ENCODE results near the gene UHRF1.
A peak's percentile ranks its signal among the peaks of the same experiment; 100 is the strongest.
"Not testable (repeated sequence)": the region's sequence is repeated elsewhere in the genome, so short reads cannot be mapped to it uniquely, and the experiment has no call there.

Gene UHRF1

DNA sequence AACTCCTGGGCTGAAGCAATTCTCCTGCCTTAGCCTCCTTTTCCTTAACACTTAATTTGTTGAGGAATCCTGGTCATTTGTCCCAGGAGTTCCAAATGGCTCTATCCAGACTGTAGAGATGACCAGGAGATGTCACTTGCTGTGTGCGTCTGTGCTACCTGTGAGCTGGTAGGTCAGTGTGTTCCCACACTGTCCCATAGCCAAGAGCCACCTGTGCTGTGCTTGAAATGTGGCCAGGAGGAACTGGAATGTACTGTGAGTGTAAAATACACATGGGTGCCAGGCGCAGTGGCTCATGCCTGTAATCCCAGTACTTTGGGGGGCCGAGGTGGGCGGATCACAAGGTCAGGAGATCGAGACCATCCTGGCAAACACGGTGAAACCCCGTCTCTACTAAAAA is 30.2 kb downstream of the UHRF1 start:
- DNase-seq: no peak

DNA sequence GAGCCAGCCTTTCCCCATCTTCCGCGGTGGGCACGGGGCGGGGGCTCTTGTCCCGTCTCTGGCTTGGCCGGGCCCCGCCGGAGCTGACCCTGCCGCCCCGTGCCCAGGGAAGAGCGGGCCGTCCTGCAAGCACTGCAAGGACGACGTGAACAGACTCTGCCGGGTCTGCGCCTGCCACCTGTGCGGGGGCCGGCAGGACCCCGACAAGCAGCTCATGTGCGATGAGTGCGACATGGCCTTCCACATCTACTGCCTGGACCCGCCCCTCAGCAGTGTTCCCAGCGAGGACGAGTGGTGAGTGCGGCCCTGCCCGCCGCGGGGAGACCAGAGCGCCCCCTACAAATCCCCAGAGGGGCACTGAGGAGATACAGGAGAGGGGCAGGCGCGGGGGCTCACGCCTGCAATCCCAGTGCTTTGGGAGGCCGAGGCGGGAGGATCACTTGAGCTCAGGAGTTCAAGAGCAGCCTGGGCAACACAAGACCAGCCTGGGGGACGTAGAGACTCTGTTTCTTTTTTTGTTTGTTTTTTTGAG is 32.4 kb downstream of the UHRF1 start:
- not testable (repeated sequence) for DNase-seq

DNA sequence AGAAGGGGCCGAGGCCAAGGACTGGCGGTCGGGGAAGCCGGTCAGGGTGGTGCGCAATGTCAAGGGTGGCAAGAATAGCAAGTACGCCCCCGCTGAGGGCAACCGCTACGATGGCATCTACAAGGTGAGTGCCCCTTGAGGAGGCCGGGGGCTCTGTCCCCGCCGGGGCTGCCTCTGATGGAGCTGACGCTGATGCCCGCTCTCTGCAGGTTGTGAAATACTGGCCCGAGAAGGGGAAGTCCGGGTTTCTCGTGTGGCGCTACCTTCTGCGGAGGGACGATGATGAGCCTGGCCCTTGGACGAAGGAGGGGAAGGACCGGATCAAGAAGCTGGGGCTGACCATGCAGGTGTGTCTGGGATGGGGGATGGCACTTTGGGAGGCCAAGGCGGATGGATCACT is 41.3 kb downstream of the UHRF1 start:
- DNase-seq: not testable (repeated sequence)

DNA sequence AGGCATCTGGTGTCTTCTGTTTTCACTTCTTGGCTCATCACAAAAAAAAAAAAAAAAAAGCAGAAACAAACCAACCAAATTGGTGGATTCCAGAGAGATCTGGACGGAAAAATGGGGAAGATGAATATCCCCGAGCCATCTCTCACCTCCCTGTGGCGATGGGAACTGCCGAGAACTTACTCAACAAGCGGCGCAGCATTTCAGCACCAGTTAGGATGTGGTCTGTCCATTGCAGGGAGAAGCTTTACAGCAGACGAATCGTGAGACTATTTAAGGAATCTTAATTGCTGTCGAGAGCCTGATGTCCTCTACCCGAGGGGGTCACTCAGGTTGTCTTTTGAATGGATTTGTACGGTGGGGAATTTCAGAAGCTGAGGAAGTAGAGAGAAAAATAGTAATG is 42.4 kb downstream of the UHRF1 start:
- no peak for DNase-seq

DNA sequence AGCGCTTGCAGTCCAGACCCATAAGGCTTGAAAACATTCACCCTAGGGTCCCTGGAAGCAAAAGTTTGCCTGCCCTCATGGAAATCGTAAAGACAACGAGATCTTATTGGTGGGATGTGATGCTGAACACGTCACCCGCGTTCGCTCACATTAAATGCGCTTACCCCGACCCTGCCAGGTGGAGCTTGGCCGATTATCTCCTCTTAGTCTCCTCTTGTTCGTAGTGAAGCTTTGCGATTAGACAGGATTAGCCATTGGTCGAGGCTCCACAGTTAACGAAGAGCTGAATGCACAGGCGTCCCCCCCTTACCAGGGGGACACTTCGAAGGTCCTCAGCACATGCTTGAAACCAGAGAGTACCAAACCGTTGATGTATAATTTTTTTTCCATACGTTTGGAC is 43.6 kb downstream of the UHRF1 start:
- no peak for DNase-seq

DNA sequence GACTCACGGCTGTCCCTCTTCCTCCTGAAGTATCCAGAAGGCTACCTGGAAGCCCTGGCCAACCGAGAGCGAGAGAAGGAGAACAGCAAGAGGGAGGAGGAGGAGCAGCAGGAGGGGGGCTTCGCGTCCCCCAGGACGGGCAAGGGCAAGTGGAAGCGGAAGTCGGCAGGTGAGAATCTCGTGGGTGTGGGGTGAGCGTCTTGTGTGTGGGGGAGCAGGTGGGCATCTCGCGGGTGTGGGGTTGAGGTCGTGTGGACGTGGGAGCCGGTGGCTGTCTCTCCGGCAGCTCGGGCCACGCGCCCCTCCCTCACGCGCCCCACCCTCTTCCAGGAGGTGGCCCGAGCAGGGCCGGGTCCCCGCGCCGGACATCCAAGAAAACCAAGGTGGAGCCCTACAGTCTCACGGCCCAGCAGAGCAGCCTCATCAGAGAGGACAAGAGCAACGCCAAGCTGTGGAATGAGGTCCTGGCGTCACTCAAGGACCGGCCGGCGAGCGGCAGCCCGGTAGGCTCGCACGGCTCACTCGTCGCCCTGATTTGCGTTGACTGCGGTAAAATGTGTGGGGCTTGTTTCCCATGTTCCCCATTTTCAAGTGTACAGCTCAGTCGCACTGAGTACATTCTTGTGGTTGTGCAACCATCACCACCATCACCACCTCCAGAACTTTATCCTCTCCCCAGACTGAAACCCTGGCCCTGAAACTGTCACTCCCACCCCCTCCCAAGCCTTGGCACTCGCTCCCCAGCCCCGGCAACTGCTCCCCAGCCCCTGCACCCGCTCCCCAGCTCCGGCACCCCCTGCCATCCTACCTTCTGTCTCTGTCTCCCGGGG is 45.2 kb downstream of the UHRF1 start:
- DNase-seq: not testable (repeated sequence)

DNA sequence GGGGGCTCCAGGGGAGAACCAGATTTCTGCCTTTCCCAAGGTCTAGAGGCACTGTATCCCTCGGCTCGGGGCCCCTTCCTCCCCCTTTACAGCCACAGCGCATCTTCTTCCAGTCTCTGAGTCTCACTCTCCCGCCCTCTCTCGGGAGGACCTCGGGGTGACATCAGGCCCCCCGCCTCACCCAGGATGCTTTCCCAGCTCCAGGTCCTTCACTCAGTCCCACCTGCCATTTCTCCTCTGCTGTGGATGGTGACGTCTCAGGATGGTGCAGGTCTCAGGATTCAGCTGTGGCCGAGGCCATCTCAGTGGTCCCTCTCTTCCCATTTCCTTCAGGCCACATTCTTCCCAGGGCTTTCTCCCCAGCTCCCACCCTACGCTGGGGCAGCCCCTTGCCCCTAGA is 46.0 kb downstream of the UHRF1 start:
- DNase-seq: no peak

DNA sequence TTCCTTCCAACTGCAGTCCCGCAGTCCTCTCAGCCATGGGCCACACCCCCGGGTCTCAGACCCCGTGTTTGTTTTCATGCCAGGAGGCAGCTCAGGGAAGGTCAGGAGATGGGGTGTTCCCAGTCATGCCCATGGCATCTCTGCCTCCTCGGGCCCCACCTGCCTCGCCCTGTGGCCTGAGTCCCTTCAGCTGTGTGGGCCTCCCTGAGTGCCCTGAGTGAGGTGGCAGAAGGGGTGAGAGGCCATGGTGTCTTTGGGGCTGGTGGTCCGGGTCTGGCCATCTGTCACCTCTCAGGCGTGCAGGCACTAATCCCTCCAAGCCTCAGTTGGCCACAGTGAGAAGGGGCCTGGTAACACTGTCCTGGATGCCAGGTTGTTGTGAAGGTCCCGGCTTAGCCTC is 48.7 kb downstream of the UHRF1 start:
- DNase-seq: no peak

DNA sequence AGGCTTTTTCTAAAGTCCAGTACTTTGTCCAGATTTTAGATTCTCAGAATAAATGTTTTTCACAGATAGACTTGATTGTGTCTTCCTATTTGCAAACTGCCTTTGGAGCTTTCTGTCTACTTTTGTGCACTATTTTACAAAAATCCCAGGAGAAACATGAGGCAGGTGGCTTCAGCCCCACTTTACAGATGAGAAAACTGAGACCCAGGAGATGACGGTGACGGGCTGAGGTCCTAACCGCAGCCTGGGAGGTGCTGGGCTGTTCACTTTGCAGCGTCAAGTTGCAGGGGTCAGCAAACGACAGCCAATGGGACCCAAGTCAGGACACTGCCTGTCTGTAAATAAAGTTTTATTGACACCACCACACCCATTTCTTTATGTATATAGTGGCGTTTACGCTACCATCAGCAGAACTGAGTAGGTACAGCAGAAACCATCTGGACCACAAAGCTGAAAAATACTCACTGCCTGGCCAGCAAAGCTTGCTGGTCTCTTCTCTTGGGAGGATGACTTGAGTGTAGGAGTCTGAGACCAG is 52.9 kb downstream of the UHRF1 start:
- no peak for DNase-seq

DNA sequence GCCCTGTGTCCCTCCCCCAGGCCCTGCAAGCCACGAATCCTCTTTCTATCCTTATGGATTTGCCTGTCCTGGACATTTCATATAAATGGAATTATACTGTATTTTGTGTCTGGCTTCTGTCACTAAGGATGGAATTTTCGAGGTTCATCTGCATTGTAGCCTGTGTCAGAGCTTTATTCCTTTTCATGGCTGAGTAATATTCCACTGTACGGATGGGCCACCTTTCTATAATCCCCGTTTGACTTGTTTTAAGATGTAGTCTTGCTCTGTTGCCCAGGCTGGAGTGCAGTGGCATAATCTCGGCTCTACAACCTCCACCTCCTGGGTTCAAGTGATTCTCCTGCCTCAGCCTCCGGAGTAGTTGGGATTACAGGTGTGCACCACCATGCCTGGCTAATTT is 55.8 kb downstream of the UHRF1 start:
- DNase-seq: no peak

DNA sequence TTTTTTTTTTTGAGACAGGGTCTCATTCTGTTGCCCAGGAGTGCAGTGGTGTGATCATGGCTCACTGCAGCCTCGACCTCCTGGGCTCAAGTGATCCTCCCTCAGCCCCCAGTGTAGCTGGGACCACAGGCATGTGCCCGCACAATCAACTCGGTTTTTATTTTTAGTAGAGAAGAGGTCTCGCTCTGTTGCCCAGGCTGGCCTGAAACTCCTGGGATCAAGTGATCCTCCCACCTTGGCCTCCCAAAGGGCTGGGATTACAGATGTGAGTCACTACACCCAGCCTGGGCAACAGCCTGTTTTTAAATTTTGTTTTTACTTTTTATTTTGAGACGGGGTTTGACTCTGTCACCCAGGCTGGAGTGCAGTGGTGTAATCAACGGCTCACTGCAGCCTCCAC is 57.3 kb downstream of the UHRF1 start:
- no peak for DNase-seq

DNA sequence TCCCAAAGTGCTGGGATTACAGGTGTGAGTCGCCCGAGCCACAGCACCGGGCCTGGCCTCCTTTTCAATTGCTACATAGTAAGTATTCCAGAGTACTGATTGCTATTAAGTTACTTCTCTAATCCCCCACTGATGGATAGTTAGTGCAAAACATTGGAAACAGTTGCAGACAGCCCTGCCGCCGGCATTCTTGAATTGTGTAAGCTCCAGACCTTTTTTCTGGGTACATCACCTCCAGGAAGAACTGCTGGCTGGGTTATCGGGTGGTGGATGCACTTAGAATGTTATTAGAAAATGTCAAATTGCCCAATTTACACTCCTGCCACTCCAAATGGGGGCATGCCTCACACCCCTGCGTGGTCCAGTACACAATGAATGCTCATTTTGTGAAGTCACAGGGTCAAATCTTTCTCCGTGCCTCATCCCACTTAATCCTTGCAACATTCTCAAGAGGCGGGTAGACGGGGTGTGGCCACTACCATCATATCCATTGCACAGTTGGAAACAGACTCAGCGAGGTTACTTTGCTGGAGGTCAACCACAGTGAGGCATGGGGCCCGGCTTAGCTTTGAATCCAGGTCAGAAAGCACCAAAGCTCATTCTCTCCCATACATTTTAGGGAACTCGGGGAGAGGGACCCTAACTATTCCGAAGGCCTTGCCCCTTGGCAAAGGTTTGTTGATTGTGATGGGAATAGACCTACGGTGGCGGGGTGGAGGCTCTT is 58.6 kb downstream of the UHRF1 start:
- DNase-seq: no peak

DNA sequence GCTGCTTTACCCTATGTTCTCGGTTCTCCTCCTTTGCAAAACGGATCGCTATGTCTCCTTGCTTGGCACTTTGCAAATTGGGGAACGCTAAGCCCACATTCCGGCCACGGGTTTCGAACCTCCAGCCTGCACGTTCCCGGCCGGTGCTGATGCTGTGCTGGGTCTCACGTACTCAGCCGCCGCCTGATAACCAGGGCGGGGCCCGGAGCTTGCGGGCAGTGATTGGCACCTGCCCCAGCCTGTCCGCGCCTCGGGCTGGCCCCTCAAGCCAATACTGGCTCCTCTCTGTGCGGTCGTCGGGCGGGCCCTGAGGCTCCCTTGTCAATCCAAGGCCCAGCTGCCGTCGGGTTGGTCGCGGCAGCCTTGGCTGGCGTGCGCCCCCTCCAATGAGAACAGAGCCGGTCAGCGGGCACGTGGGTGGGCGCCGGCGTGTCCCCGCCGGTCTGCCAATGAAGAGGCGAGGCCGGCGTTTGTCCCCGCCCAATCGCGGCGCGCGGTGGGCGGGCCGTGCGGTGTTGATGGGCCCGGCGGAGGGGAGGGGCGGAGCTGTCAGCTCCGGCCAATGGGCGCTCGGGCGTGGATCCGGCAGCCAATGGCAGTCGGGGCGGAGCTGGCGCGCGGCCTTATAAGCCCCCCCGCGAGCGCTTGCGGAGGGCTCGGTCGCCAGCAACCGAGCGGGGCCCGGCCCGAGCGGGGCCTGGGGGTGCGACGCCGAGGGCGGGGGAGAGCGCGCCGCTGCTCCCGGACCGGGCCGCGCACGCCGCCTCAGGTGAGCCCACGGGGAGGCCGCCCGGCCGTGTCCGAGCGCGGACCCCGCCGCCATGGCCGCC is 59.4 kb downstream of the UHRF1 start, which contains the start of gene KDM4B:
KDM4B (plus strand) TSS at position 652 of the 830 bp plus-strand sequence. CDS start 63,778 bp downstream, outside the sequence.
- DNase-seq: peak; percentile 99

DNA sequence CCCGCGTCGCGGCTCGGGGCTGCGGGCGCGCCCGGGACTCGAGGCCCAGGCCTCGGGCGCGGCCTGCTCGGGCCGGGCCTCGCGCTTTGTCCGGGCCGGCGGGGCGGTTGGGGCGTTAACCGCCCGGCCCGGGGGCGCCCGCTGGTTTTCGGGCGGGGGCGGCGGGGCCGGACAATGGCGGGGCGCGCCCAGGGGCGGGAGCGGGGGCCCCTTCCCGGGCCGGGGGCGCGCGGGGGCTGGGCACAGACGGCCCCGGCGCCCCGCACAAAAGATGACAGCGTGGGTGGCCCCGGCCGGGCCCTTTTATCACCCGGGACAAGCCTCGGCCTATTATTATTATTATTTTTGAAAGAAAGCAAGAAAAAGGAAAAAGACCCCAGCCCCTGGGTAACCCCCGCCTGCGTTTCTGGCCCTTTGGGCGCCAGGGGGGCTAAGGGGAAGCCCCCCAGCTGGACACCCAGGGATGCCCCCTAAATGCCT is 60.0 kb downstream of the UHRF1 start:
- DNase-seq: no peak

DNA sequence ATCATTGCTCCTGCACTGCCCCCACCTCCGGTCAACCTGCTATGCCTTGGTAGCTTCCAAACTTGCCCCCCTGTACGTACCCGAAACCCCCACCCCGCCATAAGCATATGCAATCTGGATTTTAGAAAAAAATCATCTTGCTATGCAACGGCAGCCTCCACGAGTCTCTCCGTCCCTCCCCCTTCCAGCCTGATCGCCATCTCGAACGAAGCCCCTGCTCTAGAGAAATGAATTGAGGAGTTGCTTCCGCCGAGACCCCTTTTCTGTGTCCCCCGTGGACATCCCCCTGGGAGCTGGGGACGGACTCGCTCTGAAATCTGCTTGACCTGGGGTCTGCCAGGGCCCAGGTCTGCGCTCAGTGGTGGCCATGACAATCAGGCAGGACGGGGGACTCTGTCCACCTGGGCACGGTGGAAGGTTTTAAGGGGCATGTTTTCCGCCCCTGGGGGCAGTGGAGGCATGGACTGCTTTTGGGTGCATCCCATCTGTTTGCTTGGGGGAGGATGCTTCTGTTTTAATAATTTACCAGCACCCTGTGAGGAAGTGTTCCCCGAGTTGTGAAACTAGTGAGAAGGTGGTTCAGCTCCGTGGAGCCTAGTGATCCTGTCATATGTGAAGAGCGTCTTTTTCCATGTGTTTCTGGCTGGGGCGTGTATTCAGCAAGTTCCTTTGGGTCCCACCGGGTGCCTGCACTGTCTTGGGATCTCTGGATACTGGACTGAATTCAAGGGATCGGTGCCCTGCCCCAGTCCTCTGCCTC is 60.7 kb downstream of the UHRF1 start:
- DNase-seq: peak; percentile 28

DNA sequence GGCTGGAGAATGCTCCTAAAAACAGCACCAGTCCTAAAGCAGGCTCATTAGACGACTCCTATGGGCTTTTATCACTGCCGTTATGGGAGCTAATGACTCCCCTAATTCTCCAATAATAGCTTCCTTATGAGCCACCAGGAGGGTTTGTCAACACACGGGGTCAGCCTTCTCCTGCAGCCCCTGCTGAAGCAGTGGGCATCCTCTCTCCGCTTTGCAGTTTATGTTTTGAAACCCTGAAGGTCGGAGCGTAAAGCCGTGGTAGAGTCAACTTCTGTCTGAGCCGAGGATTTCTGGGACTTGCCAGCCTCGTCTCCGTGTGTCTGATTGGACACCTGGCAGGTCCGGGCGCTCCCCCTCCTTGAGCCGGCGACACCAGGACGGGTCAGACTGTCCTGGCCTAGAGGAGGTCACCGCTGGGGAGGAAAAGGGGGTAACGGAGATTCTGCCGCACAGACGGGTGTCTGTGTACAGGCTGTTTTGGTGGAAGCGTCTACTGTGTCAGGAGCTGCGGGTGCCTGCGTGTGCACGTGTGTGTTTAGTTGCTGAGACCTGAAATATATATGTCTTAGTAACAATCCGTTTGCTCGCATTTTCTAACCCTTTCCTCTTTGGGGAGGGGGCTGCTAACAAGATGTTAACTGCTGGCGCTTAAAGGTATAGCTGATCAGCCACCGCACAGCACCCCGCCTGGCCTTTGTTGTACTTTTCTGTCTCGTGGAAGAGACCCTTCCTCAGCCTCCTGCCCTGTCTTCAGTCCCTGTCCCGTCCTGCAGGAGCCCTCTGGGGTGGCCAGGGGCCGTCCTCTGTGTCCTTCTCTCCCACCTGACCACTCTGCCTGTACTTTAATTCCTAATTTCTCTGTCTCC is 61.5 kb downstream of the UHRF1 start:
- no peak for DNase-seq

DNA sequence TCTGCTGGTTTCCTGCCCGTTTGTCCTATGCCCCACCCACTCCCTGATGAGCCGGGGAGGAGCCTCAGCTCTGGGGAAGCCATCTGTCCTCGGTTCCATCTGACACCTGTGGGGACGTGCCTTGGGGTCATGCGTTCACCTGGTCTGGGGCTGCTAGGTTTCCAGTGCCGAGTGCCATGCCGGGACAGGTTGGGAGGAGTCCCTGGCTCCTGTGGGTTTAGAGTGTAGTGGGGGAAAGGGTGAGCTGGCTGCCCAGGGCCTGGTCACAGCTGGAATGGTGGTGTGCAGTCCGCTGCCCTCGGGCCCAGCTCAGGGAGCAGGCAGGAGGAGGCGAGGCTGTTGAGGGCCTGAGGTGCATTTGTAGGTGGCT is 62.1 kb downstream of the UHRF1 start:
- DNase-seq: peak; percentile 30

DNA sequence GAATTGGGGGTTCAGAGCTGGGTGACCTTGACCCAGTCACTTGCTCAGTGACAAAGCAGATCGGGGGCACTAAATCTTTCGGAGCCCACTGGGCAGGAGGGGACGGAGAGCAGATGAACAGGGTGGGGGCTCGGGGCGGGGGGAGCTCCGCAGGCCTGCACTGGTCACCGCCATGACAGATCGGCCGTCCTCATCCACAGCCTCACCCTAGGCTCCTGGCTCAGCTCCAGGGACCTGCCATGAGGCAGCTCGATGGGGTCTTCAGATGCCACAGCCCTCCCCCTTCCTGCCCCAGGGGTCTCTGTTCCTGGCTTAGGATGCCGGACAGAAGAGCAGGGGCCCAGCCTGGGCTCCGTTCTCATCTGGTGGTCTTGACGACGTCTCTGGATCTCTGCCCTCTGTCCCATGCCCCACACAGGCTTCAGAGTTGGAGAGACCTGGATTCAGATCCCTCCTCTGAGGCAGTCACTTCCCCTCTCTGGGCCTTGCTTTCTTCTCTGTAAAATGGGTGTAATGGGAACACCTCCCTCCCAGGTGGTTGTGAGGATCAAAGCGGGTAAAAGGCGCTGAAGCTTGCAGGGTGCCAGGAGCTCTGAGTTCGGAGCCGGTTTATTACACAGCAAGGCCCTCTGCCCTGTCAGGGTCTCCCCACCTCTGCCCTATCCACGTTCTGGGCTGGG is 62.7 kb downstream of the UHRF1 start:
- no peak for DNase-seq

DNA sequence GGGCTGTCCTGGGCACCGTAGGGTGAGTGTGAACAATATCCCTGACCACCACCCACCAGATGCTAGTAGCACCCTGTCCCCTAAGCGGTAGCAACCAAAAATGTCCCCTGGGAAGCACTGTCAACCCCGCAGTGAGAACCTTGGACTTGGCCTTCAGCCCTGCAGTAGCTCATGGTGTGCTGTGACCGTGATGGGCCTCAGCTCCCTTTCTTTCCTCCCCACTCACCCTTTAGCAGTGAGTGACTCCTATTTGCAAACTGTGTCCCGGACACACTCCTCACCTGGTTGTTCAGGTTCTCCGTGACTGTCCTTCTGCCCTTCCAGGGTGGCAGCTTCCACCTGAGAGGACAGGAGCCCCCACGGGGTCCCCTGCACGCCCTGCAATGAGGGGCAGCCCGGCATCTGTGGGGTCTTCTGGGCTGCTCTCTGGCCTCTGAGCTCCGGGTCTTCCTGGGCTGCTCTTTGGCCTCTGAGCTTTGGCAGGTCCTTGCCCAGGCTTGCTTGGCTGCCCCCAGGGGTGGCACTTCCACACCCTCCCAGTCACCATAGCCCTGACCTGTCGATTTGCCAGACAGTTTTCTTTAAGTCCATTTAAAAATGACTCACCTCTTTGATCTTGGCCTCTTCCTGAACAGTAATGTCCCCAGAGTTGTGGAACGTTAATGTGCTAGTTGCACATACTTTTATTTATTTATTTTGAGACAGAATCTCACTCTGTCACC is 63.4 kb downstream of the UHRF1 start:
- DNase-seq: no peak
